ENCODE measurements around the gene CDH23.

Gene CDH23

DNA sequence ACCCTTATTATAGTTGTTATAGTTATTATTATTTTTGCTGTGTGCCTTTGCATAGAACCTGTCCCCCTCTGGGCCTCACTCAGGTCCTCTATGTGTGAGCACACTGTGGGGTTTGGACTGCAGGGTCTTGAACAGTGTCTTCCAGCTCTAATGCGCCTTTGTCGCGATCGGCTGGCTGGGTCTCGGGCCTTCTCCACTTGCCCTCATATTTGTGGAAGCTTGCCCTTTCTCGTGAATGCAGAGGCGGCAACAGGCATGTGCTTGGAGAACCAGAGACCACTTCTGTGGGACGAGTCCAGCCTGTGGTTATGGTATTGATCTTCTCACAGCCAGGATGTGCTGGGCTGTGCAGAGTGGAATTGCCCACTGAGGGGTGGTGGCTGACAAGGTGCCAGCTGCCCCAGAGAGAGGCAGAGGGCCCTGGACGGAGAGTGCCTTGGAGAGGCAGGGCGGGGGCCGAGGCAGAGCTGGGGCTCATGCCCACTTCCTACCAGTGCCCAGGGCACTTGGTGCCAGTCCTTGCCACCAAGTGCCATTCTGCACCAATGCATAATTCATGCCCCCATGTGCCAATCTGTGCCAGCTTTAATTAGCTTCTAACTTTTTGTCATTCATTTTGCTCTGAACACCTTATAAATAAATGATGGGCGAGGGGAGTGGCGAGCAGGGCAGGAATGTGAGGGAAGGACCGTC, 6.8 kb upstream of the CDH23 start:
- Histone ChIP-seq H3K9me3 (no peaks in the 10 kb centered on the region), H3K4me3 (ENCODE audit: low read depth in 1 of 2, low read length in 1 of 2) (no peak overlapping the region), H3K27ac (no peak overlapping the region), H3K36me3 (no peaks in the 10 kb centered on the region), H3K4me1 (ENCODE audit: control insufficient read depth in 1 of 2, insufficient read depth in 1 of 2, low read depth in 1 of 2, low read length in 1 of 2) (no peaks in the 10 kb centered on the region), H3K27me3 (peaks cover 53% of the 10 kb centered on the region)
- TF ChIP-seq CTCF (IDR thresholded peaks at IDR 0.05) = no peak

DNA sequence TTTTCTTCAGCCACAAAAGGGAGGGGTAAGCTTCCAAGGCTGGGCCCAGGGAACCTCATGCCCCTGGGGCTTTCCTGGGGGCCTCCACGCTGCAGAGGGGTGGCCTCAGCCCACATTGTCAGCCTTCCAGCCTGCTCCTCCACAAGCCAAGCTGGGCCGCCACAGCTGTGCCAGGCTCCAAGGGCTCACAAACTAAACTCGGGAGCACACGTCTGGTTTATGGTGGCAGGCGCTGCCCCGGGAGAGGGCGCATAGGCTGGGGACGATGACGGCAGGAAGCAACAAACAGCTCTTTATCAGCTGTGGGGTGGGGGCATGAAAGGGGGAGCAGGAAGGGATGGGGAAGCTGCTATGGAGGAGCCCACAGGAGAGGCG, 6.3 kb upstream of the CDH23 start:
- H3K27me3 ChIP-seq = peaks cover 58% of the 10 kb centered on the region
- H3K9me3 ChIP-seq = no peaks in the 10 kb centered on the region

DNA sequence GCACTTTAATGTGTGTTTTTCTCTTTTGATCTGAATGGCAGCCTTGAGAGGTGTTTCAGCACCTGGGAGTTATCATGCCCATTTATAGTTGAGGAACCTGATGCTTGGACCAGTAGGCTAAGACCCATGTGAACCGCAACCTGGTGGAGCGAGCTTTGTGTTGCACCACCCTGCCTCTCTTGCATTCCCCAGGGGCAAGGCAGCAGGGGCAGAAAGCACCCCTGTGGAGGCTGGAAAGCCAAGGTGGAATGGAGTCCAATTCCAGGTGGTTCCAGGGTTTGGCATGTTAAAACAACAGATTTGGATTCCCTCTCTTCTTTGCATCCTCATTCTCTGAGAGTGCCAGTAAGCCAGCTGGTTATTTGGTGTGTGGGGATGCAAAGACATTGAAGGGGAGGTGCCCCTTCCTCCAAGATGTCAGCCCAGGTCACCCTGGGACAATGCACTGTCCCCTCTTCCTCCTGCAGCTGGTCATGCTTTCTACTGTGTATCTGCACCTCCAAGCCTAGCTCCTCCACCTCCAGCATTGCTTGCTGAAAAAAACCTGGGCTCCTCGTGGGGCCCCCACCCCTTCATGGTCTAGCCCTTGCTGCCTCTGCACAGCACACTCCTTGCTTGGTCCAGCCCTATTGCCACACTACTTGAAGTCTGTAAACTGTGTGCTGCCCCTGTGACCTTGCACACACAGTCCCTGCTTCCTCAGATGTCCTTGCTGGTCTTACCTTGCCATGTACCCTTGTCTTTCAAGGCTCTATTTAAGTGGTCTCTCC, 5.6 kb upstream of the CDH23 start:
- Histone ChIP-seq H3K36me3 (no peaks in the 10 kb centered on the region), H3K27ac (no peak overlapping the region), H3K4me3 (ENCODE audit: low read depth in 1 of 2, low read length in 1 of 2) (no peak overlapping the region), H3K4me1 (ENCODE audit: control insufficient read depth in 1 of 2, insufficient read depth in 1 of 2, low read depth in 1 of 2, low read length in 1 of 2) (no peaks in the 10 kb centered on the region), H3K9me3 (no peaks in the 10 kb centered on the region), H3K27me3 (peaks cover 65% of the 10 kb centered on the region)
- no peak for TF ChIP-seq CTCF (IDR thresholded peaks at IDR 0.05)

More for the DNA sequence above, 6.3 kb upstream of the CDH23 start:
- Histone ChIP-seq H3K36me3 (no peaks in the 10 kb centered on the region), H3K27ac (no peak overlapping the region), H3K4me3 (ENCODE audit: low read depth in 1 of 2, low read length in 1 of 2) (no peak overlapping the region), H3K4me1 (ENCODE audit: control insufficient read depth in 1 of 2, insufficient read depth in 1 of 2, low read depth in 1 of 2, low read length in 1 of 2) (no peaks in the 10 kb centered on the region)
- no peak for TF ChIP-seq CTCF (IDR thresholded peaks at IDR 0.05)

DNA sequence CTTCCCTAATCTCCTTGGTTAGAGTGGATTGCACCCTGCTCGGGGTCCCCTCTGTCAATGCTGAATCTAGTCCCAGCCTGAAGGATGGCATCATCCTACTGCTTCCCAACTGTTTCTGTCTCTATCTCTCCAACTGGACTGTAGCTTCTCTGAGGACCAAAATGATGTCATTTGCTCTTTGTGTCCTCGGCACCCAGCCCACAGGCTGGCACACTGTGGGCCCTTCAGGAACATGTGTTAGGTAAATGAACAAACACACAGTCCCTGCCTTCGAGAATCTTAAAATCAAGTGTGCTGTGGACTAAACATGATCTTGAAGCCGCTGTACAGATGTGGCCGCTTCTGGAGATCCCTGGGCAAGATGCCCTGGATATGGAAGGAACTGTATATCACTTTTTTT, 5.0 kb upstream of the CDH23 start:
- Histone ChIP-seq H3K4me1 (ENCODE audit: control insufficient read depth in 1 of 2, insufficient read depth in 1 of 2, low read depth in 1 of 2, low read length in 1 of 2) (peaks cover 0 to 2% of the 10 kb centered on the region in 2 experiments), H3K4me3 (ENCODE audit: low read depth in 1 of 2, low read length in 1 of 2) (no peak overlapping the region), H3K36me3 (no peaks in the 10 kb centered on the region), H3K27me3 (peaks cover 71% of the 10 kb centered on the region), H3K9me3 (no peaks in the 10 kb centered on the region), H3K27ac (no peak overlapping the region)
- no peak for TF ChIP-seq CTCF (IDR thresholded peaks at IDR 0.05)

DNA sequence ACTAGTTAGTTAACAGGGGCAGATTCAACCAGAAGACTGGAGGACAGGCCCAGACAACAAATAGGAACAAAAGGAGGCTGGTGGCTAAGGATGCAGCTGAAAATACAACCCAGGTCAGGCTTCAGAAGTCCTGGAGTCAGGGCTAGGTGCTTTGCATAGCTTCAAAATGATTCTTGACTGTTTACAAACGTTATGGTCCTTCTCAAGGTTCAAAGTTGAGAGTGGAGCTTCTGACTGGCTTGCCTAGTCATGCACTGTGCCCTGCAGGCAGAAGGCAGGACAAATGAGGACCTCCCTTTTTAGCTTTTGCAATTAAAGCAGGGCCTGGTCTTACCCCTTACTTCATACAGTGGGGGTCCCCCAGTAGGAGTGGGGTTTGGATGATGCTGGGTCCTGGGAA, 4.4 kb upstream of the CDH23 start:
- peaks cover under 1 to 8% of the 10 kb centered on the region in 2 experiments for H3K4me1 ChIP-seq (ENCODE audit: control insufficient read depth in 1 of 2, insufficient read depth in 1 of 2, low read depth in 1 of 2, low read length in 1 of 2)
- H3K4me3 ChIP-seq (ENCODE audit: low read depth in 1 of 2, low read length in 1 of 2) = no peak overlapping the region
- H3K9me3 ChIP-seq = no peaks in the 10 kb centered on the region
- TF ChIP-seq CTCF (IDR thresholded peaks at IDR 0.05) = no peak
- H3K27ac ChIP-seq = no peak overlapping the region
- peaks cover 77% of the 10 kb centered on the region for H3K27me3 ChIP-seq
- H3K36me3 ChIP-seq = no peaks in the 10 kb centered on the region

Measured in neutrophil (primary cell).